Activated T-helper 17 cell treated with anti-CD3 and anti-CD28 coated beads, Interleukin-2, amount 50 U/mL, for 72 hours (primary cell): ENCODE data around the gene DAPK2. TPM values are rescaled to one million over a fixed set of nuclear protein-coding genes. Genes with fewer than 3 reads are reported as not detected.

Source experiments
- ATAC-seq: fragments of 150-1000 bp; cut with Tn5 transposase; replicated peaks from 2 replicates; pipeline ENCODE4 v1.10.0; 2021; ENCODE audit warnings: mild to moderate bottlenecking, moderate library complexity
- H3K27ac Mint-ChIP-seq: one replicate; pipeline ENCODE4 v1.8.0; 2022; ENCODE audit warnings: mixed read lengths
- H3K27me3 Mint-ChIP-seq: one replicate; pipeline ENCODE4 v1.8.0; 2022; ENCODE audit warnings: mixed read lengths
- H3K36me3 Mint-ChIP-seq: one replicate; pipeline ENCODE4 v1.8.0; 2022; ENCODE audit warnings: low read depth, mild to moderate bottlenecking, mixed read lengths
- H3K4me1 Mint-ChIP-seq: one replicate; pipeline ENCODE4 v1.8.0; 2022; ENCODE audit warnings: mixed read lengths
- H3K4me3 Mint-ChIP-seq: one replicate; pipeline ENCODE4 v1.8.0; 2022; ENCODE audit warnings: mild to moderate bottlenecking, mixed read lengths
- H3K9me3 Mint-ChIP-seq: one replicate; pipeline ENCODE4 v1.8.0; 2022; ENCODE audit warnings: mixed read lengths
- total RNA-seq, 2 donors: library from RNA; stranded (reverse); gene quantifications; one replicate each; pipeline ENCODE4 v1.2.3, GENCODE V29; 2022

The DAPK2 gene
- total RNA-seq, 2 donors from 2014 or later: 0.82 to 10.6 TPM

DNA sequence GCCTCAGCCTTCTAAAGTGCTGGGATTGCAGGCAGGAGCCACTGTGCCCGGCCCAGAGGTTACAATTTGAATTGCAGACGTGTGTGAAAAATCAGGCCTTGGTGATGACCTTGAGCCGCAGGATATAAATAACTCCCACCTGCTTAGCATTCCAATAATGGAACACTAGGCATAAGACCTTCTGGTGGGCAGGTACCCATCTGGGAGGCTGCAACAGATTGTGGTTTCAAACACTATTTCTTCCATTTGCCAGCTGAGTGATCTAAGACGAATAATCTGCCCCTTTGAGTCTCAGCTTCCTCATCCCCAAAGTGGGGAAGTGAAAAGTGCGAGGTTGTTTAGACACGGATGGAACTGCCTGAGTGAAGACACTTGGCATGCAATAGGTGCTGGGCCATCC, 164.9 kb downstream of the DAPK2 start:
- no peak for ATAC-seq
- H3K27ac Mint-ChIP-seq: no peak overlapping the region
- no peaks in the 10 kb centered on the region for H3K27me3 Mint-ChIP-seq
- H3K36me3 Mint-ChIP-seq: no peaks in the 10 kb centered on the region
- no peaks in the 10 kb centered on the region for H3K4me1 Mint-ChIP-seq
- H3K9me3 Mint-ChIP-seq: no peaks in the 10 kb centered on the region
- H3K4me3 Mint-ChIP-seq: no peak overlapping the region

DNA sequence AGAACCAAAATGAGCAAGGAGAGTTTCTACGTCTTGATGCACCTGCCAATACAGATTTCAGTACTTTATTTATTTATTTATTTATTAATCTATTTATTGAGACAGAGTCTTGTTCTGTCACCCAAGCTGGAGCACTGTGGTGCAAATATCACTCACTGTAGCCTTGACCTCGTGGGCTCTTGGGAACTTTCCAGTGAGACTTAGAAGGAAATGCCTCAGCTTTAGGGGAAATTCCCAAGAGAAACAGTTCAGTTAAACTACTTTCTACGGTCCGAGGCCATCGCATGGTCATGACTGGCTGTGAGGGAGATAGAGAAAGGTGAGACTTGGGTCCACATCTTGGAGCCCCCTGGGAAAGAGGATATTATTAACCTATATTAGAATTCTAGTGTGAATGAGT, 165.5 kb downstream of the DAPK2 start:
- no peak overlapping the region for H3K27ac Mint-ChIP-seq
- no peak overlapping the region for H3K4me3 Mint-ChIP-seq
- ATAC-seq: peak; percentile 39
- H3K36me3 Mint-ChIP-seq: no peaks in the 10 kb centered on the region
- H3K9me3 Mint-ChIP-seq: no peaks in the 10 kb centered on the region
- H3K4me1 Mint-ChIP-seq: no peaks in the 10 kb centered on the region
- no peaks in the 10 kb centered on the region for H3K27me3 Mint-ChIP-seq

DNA sequence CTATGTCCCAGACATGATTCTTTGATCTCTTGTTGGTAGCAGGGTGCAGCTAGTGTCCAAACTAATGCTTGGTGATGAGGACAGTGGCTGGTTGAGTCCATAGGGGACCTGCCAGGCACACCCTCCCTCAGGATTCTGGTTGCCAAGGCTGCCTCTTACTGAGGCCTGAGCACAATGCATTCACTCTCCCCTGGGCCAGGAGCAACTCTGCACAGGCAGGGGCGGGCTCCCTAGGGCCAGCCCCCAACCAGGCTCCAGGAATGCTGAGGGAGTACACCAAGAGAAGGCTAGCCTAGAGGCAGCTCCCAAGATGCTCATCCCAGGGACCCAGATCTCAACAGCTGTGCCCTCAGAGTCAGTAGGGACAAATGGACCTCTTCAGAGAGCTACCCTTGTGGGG, 166.3 kb downstream of the DAPK2 start:
- H3K4me3 Mint-ChIP-seq: no peak overlapping the region
- no peak for ATAC-seq
- no peaks in the 10 kb centered on the region for H3K4me1 Mint-ChIP-seq

DNA sequence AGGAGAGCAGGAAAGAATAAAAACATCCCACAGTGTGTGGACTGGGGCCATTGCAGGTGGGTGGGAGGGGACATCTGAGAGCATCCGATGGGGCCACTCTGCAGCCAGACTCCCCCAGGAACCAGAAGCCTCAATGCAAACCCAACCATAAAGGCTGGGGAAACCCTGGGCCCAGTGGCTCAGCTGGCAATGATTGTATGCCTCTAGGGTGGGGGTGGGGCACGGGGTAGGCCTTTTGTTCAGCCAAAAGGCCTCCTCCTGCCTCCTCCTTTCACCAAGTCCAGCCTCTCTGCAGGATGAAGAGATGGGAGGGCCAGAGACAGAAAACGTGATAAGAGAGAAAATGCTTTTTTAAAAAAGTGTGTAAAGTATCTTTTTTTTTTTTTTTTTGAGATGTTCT, 167.1 kb downstream of the DAPK2 start:
- no peak for ATAC-seq
- H3K4me1 Mint-ChIP-seq: no peaks in the 10 kb centered on the region
- no peaks in the 10 kb centered on the region for H3K36me3 Mint-ChIP-seq
- no peak overlapping the region for H3K4me3 Mint-ChIP-seq
- H3K27me3 Mint-ChIP-seq: no peaks in the 10 kb centered on the region
- H3K27ac Mint-ChIP-seq: no peak overlapping the region
- H3K9me3 Mint-ChIP-seq: no peaks in the 10 kb centered on the region

More for the DNA sequence above, 166.3 kb downstream of the DAPK2 start:
- H3K27me3 Mint-ChIP-seq: no peaks in the 10 kb centered on the region
- H3K36me3 Mint-ChIP-seq: no peaks in the 10 kb centered on the region
- no peak overlapping the region for H3K27ac Mint-ChIP-seq
- no peaks in the 10 kb centered on the region for H3K9me3 Mint-ChIP-seq

DNA sequence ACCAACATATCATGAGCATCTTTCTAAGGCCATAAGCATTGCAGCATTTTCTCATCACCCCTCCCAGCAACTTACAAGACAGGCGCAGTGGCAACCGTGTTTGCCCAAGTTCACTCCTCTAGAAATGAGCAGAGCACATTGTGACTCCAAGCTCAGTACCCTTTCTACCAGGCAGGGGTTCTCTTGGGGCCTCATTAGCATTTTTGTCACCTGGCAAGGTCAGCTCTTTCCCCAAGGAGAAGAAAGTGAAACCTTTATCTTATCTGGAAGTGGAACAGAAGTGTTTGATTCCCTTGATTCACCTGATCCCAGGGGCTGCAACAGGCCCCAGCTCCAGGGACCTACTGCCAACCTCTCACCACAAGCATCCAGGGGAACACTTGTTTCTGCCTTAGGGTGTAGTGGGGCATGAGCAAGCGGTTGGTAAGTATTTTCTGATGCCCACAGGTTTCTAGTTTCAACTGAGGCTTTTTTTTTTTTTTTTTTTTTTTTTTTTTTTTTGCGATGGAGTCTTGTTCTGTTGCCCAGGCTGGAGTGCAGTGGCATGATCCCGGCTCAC, 168.5 kb downstream of the DAPK2 start:
- ATAC-seq: no peak
- Mint-ChIP-seq H3K27me3 (no peaks in the 10 kb centered on the region), H3K4me3 (no peak overlapping the region), H3K36me3 (no peaks in the 10 kb centered on the region), H3K4me1 (no peaks in the 10 kb centered on the region), H3K9me3 (no peaks in the 10 kb centered on the region), H3K27ac (no peak overlapping the region)

DNA sequence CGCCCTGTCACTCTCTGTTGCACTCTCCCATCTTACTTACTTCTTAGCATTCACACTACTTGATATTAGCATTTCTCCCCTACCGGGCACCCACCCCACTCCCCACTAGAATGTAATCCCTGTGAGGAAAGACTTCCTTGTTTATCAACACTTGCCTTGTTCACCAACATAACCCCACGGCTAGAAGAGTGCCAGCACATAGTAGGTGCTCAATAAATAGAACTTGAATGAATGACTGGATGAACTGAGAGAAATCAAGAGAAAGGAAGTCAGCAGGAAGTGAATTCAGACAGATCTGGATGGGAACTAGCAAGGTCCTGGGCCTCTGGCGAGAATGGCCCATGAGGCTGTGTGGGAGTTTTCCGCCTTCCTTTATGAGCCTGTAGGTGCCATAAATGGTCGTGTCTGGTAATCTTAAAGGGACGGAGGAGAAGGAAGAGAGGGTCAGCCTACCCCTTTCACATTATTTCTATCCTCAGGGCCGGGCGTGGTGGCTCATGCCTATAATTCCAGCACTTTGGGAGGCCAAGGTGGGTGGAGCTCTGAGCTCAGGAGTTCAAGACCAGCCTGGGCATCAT, 170.1 kb downstream of the DAPK2 start:
- Mint-ChIP-seq H3K27ac (no peak overlapping the region), H3K27me3 (no peaks in the 10 kb centered on the region), H3K4me3 (no peak overlapping the region), H3K4me1 (no peaks in the 10 kb centered on the region), H3K9me3 (no peaks in the 10 kb centered on the region), H3K36me3 (no peaks in the 10 kb centered on the region)
- ATAC-seq: no peak

DNA sequence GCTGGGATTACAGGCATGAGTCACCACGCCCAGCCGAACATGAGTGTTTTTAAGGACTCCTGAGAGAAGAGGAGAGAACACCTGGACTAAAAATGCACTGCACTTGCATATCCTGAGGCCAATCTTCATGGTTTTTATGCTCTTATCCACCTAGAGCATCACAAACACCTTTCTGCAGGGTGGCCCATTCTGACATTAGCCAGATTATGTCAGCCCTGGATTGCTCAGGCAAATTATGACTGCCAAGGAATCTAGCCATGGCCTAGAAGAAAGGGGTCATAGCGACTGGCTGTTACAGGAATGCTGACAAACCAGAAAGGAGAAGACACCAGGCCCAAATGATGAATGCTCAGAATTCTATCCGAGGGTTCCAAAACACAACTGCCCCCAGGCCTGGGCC, 171.7 kb downstream of the DAPK2 start:
- Mint-ChIP-seq H3K36me3 (no peaks in the 10 kb centered on the region), H3K27me3 (no peaks in the 10 kb centered on the region), H3K9me3 (no peaks in the 10 kb centered on the region), H3K4me1 (peaks cover 5% of the 10 kb centered on the region), H3K4me3 (no peak overlapping the region), H3K27ac (no peak overlapping the region)
- ATAC-seq: no peak

DNA sequence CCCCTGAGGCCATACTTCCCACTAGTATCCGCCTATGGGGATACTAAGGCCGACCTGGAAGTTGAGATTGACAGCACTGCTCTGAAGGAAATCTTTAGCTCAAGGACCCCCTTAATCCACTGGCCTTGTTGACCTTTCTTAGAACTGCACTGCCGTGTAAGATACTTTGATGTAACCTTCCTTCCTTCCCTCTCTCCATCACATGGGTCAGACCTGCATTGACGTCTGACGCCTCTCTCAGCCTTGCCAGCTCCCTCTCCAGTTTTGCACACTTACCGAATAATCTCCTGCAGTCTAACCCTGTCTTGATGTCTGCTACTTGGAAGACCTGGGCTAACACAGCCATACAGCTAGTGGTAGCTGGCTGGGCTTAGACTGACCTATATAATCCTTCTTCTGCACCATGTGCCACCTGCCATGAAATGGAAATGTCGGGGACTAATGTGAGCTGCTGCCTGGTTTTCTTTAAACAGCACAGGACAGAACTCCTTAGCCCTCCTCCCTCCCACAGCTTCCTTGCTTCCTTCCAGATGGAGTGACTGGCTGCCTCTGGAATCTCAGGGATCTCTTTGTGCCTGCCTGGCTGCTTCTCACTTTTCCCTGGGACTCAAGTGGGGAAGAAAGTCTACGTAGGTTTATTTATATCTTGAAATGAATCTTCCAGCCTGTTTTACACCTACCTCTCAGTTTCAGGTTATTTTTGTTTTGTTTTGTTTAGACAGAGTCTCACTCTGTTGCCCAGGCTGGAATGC, 173.3 kb downstream of the DAPK2 start:
- Mint-ChIP-seq H3K4me1 (peaks cover 6% of the 10 kb centered on the region), H3K27me3 (no peaks in the 10 kb centered on the region), H3K36me3 (no peaks in the 10 kb centered on the region), H3K4me3 (no peak overlapping the region), H3K27ac (no peak overlapping the region), H3K9me3 (no peaks in the 10 kb centered on the region)
- ATAC-seq: no peak

DNA sequence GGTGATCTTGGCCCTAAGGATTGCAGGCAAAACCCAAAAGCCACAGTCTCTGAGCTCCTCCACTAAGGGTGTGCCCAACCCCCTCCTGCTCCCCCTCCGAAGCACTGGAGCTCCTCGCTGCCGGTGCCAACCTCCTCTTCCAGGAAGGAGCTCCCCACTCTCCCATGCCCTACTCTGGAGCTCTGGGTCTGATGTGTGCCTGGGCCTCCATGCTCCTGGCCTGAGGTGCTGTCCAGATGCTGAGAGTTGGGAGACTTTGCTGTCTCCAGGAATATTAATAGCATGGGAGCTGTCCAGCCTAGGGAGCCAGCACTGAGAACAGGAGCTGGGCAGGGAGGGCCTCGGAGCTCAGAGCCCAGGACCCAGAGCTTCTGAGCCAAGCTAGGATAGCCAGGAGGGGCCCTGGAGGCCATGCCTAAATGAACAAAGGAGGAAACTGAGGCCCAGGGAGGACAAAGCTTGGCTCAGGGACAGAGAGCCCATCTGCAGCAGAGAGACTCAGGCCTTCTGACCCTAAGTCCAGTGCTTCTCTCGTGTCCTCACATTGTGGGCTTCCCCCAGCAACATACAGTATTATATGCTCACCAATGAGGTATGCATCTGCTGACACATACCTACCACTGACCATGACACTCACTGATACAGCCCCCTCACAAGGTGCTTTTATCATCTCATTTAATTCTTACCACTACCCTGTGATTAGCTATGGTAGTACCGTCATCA, 175.6 kb downstream of the DAPK2 start:
- Mint-ChIP-seq H3K9me3 (no peaks in the 10 kb centered on the region), H3K27me3 (no peaks in the 10 kb centered on the region), H3K4me1 (peaks cover 6% of the 10 kb centered on the region), H3K36me3 (no peaks in the 10 kb centered on the region), H3K27ac (peak overlapping the region; percentile 55), H3K4me3 (no peak overlapping the region)
- peak; percentile 8 for ATAC-seq

DNA sequence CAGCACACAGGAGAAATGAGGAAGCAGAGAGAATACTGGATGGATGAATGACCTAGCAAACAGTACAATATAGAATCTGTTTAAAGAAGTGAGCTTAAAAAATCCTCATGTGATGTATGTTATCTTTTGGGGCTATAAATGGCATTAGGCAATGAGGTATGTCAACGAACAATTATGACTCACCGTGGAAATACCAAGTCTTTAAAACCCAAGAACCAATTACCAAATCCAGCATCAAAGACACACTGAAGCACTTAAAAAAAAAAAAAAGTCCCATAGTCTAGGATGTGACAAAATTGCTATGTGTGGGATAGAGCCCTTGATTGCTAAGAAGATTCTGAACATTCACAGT, 176.3 kb downstream of the DAPK2 start:
- peak; percentile 86 for ATAC-seq
- Mint-ChIP-seq H3K4me1 (peaks cover 6% of the 10 kb centered on the region), H3K36me3 (no peaks in the 10 kb centered on the region), H3K4me3 (peak overlapping the region; percentile 25), H3K9me3 (no peaks in the 10 kb centered on the region), H3K27me3 (no peaks in the 10 kb centered on the region), H3K27ac (peak overlapping the region; percentile 22)

DNA sequence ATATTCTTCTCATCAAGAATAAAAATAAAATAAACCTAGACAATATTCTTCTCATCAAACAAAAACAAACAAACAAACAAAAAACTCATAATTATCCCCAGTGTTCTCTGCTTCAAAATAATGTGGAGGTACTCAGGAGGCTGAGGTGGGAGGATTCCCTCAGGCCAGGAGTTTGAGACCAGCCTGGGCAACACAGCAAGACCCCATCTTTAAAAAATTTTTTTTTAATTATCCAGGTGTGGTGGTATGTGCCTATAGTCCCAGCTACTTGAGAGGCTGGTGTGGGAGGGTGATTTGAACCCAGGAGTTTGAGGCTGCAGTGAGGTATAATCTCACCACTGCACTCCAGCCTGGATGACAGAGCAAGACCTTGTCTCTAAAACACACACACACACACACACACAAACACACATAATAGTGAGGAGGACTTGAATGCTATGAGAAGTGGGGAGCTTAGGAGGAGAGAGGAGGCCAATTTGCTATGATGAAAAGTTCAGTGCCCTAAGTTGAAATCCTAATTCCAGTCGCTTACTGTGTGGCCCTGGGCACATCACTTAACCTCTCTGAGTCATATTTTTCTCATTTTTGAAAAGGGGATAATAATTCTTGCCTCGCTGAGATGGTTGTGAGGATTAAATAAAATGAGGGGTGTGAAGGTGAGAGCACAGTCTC, 176.8 kb downstream of the DAPK2 start:
- H3K27ac Mint-ChIP-seq: peak overlapping the region; percentile 22
- H3K36me3 Mint-ChIP-seq: no peaks in the 10 kb centered on the region
- no peaks in the 10 kb centered on the region for H3K9me3 Mint-ChIP-seq
- ATAC-seq: peak; percentile 65
- peaks cover 6% of the 10 kb centered on the region for H3K4me1 Mint-ChIP-seq
- no peaks in the 10 kb centered on the region for H3K27me3 Mint-ChIP-seq
- H3K4me3 Mint-ChIP-seq: peak overlapping the region; percentile 25

DNA sequence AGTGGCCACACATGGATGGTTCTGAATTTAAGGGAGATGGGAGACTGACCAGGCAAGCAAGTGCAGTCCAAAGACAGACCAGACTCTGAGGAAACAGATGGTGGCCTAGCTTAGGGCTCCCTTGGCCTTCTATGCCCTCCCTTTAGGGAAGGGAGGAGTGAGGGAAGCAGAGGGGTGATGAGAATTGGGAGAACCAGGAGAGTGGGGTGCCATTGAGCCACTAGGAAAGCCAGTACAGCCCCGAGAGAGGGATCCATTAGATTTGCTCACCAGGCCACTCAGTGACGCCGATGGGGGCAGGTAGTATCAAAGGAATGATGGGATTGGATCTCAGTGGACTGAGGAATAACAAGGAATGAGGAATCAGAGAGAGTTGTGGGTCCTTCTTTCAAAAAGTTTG, 182.1 kb downstream of the DAPK2 start:
- no peaks in the 10 kb centered on the region for H3K9me3 Mint-ChIP-seq
- peaks cover 11% of the 10 kb centered on the region for H3K4me1 Mint-ChIP-seq
- no peak for ATAC-seq
- H3K36me3 Mint-ChIP-seq: no peaks in the 10 kb centered on the region
- no peaks in the 10 kb centered on the region for H3K27me3 Mint-ChIP-seq
- peak overlapping the region; percentile 21 for H3K27ac Mint-ChIP-seq
- H3K4me3 Mint-ChIP-seq: no peak overlapping the region

DNA sequence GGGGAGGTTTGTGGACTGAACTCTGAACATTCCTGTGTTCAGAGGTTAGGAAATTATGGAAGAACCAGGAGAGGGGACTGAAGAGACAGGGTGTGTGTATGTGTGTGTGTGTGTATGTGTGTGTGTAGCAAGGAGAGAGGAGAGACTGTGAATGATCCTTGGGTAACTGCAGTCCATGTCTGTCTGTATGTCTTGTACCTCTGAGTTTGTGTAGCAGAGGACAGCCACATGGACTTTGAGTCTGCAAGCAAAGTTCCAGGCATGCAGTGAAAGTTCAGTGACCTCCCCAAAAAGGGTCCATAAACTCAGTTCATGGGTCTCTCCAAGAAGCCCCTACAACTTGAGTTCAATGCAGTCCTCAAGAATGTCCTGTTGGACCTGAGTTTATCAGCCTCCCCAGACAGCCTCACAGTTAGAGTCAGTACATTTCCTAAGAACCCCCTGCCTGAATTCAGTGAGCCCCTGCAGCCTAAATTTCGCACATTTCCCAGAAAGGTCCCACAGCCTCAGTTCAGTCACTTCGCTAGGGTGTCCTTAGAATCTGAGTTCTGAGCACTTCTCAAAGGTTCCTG, 184.3 kb downstream of the DAPK2 start:
- no peak for ATAC-seq
- peak overlapping the region; percentile 92 for H3K27ac Mint-ChIP-seq
- H3K4me3 Mint-ChIP-seq: no peak overlapping the region
- no peaks in the 10 kb centered on the region for H3K27me3 Mint-ChIP-seq
- H3K36me3 Mint-ChIP-seq: no peaks in the 10 kb centered on the region
- H3K9me3 Mint-ChIP-seq: no peaks in the 10 kb centered on the region
- peaks cover 17% of the 10 kb centered on the region for H3K4me1 Mint-ChIP-seq

DNA sequence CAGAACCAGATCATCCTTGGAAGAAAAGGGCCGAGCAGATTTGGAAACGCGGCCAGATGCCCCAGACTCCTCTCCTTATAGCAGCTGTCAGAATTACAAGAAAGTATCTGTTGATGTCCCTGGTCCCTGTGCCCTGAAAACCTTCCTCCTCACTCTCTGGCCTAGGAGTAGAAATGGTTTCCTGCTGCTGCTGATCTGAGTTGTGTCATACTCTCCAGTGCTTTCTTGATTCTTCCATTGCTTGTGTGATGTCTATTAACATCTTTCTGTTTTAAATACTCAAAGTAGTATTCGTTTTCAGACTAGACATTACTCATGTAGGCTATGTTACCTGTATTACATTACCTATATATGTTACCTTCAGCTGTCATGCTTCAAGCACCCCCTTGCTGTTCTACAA, 185.7 kb downstream of the DAPK2 start:
- ATAC-seq: peak; percentile 61
- no peaks in the 10 kb centered on the region for H3K9me3 Mint-ChIP-seq
- H3K27me3 Mint-ChIP-seq: no peaks in the 10 kb centered on the region
- peak overlapping the region; percentile 92 for H3K27ac Mint-ChIP-seq
- H3K36me3 Mint-ChIP-seq: no peaks in the 10 kb centered on the region
- H3K4me1 Mint-ChIP-seq: peaks cover 17% of the 10 kb centered on the region
- H3K4me3 Mint-ChIP-seq: peak overlapping the region; percentile 60
